Measurements from ENCODE around the gene INTS11.

INTS11 gene

DNA sequence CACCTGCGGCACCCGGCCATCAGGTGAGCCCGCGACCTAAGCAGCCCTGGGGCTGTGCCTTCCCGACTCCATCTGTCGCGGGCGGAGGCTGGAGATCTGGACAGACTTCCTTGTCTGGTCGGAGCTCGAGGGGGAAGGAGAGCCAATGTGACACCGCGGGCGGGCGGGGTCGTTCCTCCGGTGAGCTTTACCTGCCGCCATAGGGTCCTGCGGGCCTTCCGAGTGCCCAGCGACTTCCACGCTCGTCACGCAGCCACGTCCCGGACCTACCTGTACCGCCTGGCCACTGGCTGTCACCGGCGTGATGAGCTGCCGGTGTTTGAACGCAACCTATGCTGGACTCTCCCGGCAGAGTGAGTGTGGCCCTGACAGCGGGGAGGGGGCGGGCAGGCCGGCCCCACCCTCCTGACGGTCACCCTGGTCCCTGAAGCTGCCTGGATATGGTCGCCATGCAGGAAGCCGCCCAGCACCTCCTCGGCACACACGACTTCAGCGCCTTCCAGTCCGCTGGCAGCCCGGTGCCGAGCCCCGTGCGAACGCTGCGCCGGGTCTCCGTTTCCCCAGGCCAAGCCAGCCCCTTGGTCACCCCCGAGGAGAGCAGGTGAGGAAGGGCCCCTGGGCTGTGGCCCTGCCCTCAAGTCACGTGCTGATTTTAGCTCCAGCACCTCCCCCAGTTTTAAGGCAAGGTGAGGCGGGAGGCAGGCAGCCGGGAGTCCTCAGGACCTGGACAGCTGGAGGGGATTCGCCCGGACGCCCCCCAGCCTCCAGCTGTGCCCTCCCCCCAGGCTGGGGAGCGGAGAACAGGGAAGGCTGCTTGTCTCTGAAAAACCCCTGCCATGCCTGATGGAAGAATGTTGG, 15.0 kb downstream of the INTS11 start:
- 33% methylated on average over 57 of the region's 57 CpGs for WGBS
- Histone ChIP-seq H2BK5ac (ENCODE audit: low read depth, low read length, poor library complexity, severe bottlenecking) (no peak overlapping the region), H3K4me2 (ENCODE audit: low read length, poor library complexity, severe bottlenecking) (peak overlapping the region; percentile 84), H3K79me1 (replicated peaks; ENCODE audit: low read length, poor library complexity, severe bottlenecking) (peaks cover 25% of the 10 kb centered on the region), H3K27me3 (ENCODE audit: control insufficient read depth in 1 of 2, insufficient read depth in 1 of 2, low read length in 2 of 2) (no peaks in the 10 kb centered on the region), H4K8ac (ENCODE audit: low read length) (no peak overlapping the region), H3K4ac (ENCODE audit: low read depth in 1 of 2, low read length in 2 of 2) (peak overlapping the region in 1 of 2 experiments; percentile 93), H3K4me3 (ENCODE audit: insufficient read depth in 1 of 2, low read depth in 1 of 2, low read length in 2 of 2) (peak overlapping the region; percentile 83 to 84), H3K18ac (ENCODE audit: low read depth in 1 of 2, low read length in 2 of 2) (peak overlapping the region; percentile 23 to 81), H2AFZ (ENCODE audit: low read depth, low read length) (no peak overlapping the region), H2BK120ac (ENCODE audit: low read depth, low read length) (no peak overlapping the region), H3K36me3 (ENCODE audit: control insufficient read depth in 1 of 2, insufficient read depth in 2 of 2, low read depth in 1 of 2, low read length in 2 of 2) (peaks cover 41 to 57% of the 10 kb centered on the region in 2 experiments), H3K9me3 (ENCODE audit: control insufficient read depth, low read length) (no peaks in the 10 kb centered on the region), H3K14ac (ENCODE audit: low read length in 2 of 2) (peak overlapping the region in 1 of 2 experiments; percentile 90), H2BK15ac (ENCODE audit: low read depth, poor library complexity, severe bottlenecking) (peak overlapping the region; percentile 57), H4K91ac (ENCODE audit: low read length) (peak overlapping the region; percentile 72), H2AK5ac (ENCODE audit: low read length, severe bottlenecking) (no peak overlapping the region), H3K9ac (ENCODE audit: low read length) (peak overlapping the region; percentile 88), H3K4me1 (ENCODE audit: control insufficient read depth, insufficient read depth, low read depth, low read length) (peaks cover 43% of the 10 kb centered on the region), H2BK12ac (ENCODE audit: low read length in 2 of 2) (peak overlapping the region in 1 of 2 experiments; percentile 42), H3K27ac (ENCODE audit: low read length, poor library complexity, severe bottlenecking) (no peak overlapping the region), H3K23ac (ENCODE audit: low read length in 2 of 2) (peak overlapping the region; percentile 53 to 59)
- no peak for DNase-seq

DNA sequence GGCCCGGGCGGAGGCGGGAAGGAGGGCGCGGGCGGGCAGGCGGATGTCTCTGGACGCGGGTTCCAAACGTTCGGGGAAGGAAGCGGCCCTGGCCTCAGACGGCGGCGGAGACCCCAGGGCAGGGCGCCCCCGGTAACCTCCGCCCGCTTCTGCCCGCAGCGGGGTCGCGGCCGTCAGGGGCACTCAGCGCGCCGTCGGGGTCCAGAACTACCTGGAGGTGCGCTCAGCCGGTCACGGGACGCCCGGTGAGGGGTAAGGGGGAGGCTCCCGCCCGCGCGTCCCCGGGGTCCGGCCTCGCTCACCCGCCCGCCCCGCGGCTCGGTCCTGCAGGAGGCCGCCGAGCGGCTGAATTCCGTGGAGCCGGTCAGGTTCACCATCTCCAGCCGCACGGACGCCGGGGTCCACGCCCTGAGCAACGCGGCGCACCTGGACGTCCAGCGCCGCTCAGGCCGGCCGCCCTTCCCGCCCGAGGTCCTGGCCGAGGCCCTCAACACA, 15.7 kb downstream of the INTS11 start:
- no peak for DNase-seq
- no peak overlapping the region for H3K27ac ChIP-seq (ENCODE audit: low read length, poor library complexity, severe bottlenecking)
- H3K23ac ChIP-seq (ENCODE audit: low read length in 2 of 2) = peak overlapping the region; percentile 53 to 59
- peak overlapping the region; percentile 36 for H2BK120ac ChIP-seq (ENCODE audit: low read depth, low read length)
- peak overlapping the region; percentile 18 for H2AFZ ChIP-seq (ENCODE audit: low read depth, low read length)
- H2BK15ac ChIP-seq (ENCODE audit: low read depth, poor library complexity, severe bottlenecking) = peak overlapping the region; percentile 57
- H3K4ac ChIP-seq (ENCODE audit: low read depth in 1 of 2, low read length in 2 of 2) = peak overlapping the region; percentile 49 to 93
- H3K27me3 ChIP-seq (ENCODE audit: control insufficient read depth in 1 of 2, insufficient read depth in 1 of 2, low read length in 2 of 2) = no peaks in the 10 kb centered on the region
- H3K4me1 ChIP-seq (ENCODE audit: control insufficient read depth, insufficient read depth, low read depth, low read length) = peaks cover 49% of the 10 kb centered on the region
- no peak overlapping the region for H2BK5ac ChIP-seq (ENCODE audit: low read depth, low read length, poor library complexity, severe bottlenecking)
- H3K18ac ChIP-seq (ENCODE audit: low read depth in 1 of 2, low read length in 2 of 2) = peak overlapping the region; percentile 37 to 81
- H3K9me3 ChIP-seq (ENCODE audit: control insufficient read depth, low read length) = no peaks in the 10 kb centered on the region
- no peak overlapping the region for H4K8ac ChIP-seq (ENCODE audit: low read length)
- peak overlapping the region; percentile 40 for H4K91ac ChIP-seq (ENCODE audit: low read length)
- H3K4me2 ChIP-seq (ENCODE audit: low read length, poor library complexity, severe bottlenecking) = peak overlapping the region; percentile 84
- peak overlapping the region in 1 of 2 experiments; percentile 21 for H2BK12ac ChIP-seq (ENCODE audit: low read length in 2 of 2)
- H3K9ac ChIP-seq (ENCODE audit: low read length) = peak overlapping the region; percentile 88
- H3K36me3 ChIP-seq (ENCODE audit: control insufficient read depth in 1 of 2, insufficient read depth in 2 of 2, low read depth in 1 of 2, low read length in 2 of 2) = peaks cover 34 to 53% of the 10 kb centered on the region in 2 experiments
- peaks cover 23% of the 10 kb centered on the region for H3K79me1 ChIP-seq (replicated peaks; ENCODE audit: low read length, poor library complexity, severe bottlenecking)
- H3K14ac ChIP-seq (ENCODE audit: low read length in 2 of 2) = peak overlapping the region in 1 of 2 experiments; percentile 90
- H2AK5ac ChIP-seq (ENCODE audit: low read length, severe bottlenecking) = no peak overlapping the region
- under 1% methylated on average over 38 of the region's 66 CpGs for WGBS
- H3K4me3 ChIP-seq (ENCODE audit: insufficient read depth in 1 of 2, low read depth in 1 of 2, low read length in 2 of 2) = peak overlapping the region; percentile 83 to 84

DNA sequence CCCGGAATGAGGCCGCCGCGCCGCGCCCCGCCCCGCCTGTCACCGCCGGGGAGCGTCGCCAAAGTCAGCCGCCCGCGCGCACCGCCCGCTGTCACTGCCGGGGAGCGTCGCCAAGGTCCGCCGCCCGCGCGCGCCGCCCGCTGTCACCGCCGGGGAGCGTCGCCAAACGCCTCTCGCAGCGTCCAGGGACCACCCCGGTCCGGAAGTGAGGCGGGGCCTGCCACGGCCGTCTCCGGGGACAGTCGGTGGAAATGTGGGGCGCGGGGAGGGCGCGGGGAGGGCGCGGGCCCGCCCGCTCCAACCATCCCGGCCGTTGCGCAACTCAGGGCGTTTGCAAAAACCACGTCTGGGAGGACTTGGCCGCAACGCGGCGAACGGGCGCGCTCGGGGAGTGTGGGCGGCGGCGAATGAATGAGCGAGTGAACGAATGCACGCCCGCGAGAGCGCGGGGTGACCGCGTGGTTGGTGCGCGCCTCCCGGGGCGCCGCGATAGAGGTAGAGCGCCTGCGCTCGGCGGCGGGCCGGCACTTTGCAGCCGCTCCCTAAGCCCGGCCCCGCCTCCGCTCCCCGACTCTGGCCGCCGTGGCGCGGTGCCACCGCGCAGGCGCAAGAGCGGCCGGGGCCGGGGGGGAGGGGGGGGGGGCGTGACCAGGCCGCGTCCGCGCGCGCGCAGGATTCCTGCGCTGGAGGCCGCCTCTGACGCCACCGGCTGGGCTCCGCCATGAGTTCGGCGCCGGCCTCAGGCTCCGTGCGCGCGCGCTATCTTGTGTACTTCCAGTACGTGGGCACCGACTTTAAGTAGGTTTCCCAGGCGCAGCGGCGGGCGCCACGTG, 16.3 kb downstream of the INTS11 start, which contains the start of the genes ACAP3 and PUSL1:
TSS of gene ACAP3 (minus strand) at position 8 of the 833 bp plus-strand sequence. CDS start 115 bp downstream, outside the sequence.
TSS of gene PUSL1 (plus strand) at position 675 of the 833 bp plus-strand sequence. CDS start at position 722, 47 bp downstream.
- H2BK12ac ChIP-seq (ENCODE audit: low read length in 2 of 2) = peak within 1 kb of the TSS in 1 of 2 experiments; percentile 61
- H4K8ac ChIP-seq (ENCODE audit: low read length) = no peak within 1 kb of the TSS
- peak within 1 kb of the TSS; percentile 86 for H2AFZ ChIP-seq (ENCODE audit: low read depth, low read length)
- DNase-seq = peak; percentile 95
- H2AK5ac ChIP-seq (ENCODE audit: low read length, severe bottlenecking) = no peak within 1 kb of the TSS
- peaks cover 27 to 53% of the 10 kb centered on the region in 2 experiments for H3K36me3 ChIP-seq (ENCODE audit: control insufficient read depth in 1 of 2, insufficient read depth in 2 of 2, low read depth in 1 of 2, low read length in 2 of 2)
- peaks cover 54% of the 10 kb centered on the region for H3K4me1 ChIP-seq (ENCODE audit: control insufficient read depth, insufficient read depth, low read depth, low read length)
- peak within 1 kb of the TSS; percentile 83 to 89 for H3K4me3 ChIP-seq (ENCODE audit: insufficient read depth in 1 of 2, low read depth in 1 of 2, low read length in 2 of 2)
- H3K4ac ChIP-seq (ENCODE audit: low read depth in 1 of 2, low read length in 2 of 2) = peak within 1 kb of the TSS; percentile 54 to 93
- peak within 1 kb of the TSS in 1 of 2 experiments; percentile 93 for H3K14ac ChIP-seq (ENCODE audit: low read length in 2 of 2)
- no peaks in the 10 kb centered on the region for H3K27me3 ChIP-seq (ENCODE audit: control insufficient read depth in 1 of 2, insufficient read depth in 1 of 2, low read length in 2 of 2)
- H2BK120ac ChIP-seq (ENCODE audit: low read depth, low read length) = peak within 1 kb of the TSS; percentile 65
- H3K27ac ChIP-seq (ENCODE audit: low read length, poor library complexity, severe bottlenecking) = peak within 1 kb of the TSS; percentile 48
- H3K9ac ChIP-seq (ENCODE audit: low read length) = peak within 1 kb of the TSS; percentile 88
- H2BK5ac ChIP-seq (ENCODE audit: low read depth, low read length, poor library complexity, severe bottlenecking) = no peak within 1 kb of the TSS
- H3K79me1 ChIP-seq (replicated peaks; ENCODE audit: low read length, poor library complexity, severe bottlenecking) = peaks cover 20% of the 10 kb centered on the region
- peak within 1 kb of the TSS; percentile 84 for H3K4me2 ChIP-seq (ENCODE audit: low read length, poor library complexity, severe bottlenecking)
- H2BK15ac ChIP-seq (ENCODE audit: low read depth, poor library complexity, severe bottlenecking) = peak within 1 kb of the TSS; percentile 71
- peak within 1 kb of the TSS; percentile 73 to 84 for H3K23ac ChIP-seq (ENCODE audit: low read length in 2 of 2)
- H3K9me3 ChIP-seq (ENCODE audit: control insufficient read depth, low read length) = no peaks in the 10 kb centered on the region
- H4K91ac ChIP-seq (ENCODE audit: low read length) = peak within 1 kb of the TSS; percentile 72
- H3K18ac ChIP-seq (ENCODE audit: low read depth in 1 of 2, low read length in 2 of 2) = peak within 1 kb of the TSS; percentile 68 to 81
- WGBS = under 1% methylated on average over 41 of the region's 131 CpGs
